GM23338 (cell line): Measurements from ENCODE around the gene MTURN. TPM values are rescaled to one million over a fixed set of nuclear protein-coding genes. Genes with fewer than 3 reads are reported as not detected.

Experiments
- ATAC-seq: fragments of 200-7000 bp; cut with Tn5 transposase; 3 replicates; pipeline ENCODE4 v1.9.1; 2020
- DNase-seq: peaks from one replicate; pipeline ENCODE4 v3.0.0-alpha.2; 2015; ENCODE audit warnings: low spot score
- H2AFZ ChIP-seq: fragments of 200-600 bp; sonication (generic); 2 replicates; pipeline ENCODE4 v1.8.0; 2016; ENCODE audit warnings: antibody characterized with exemption, mild to moderate bottlenecking, moderate library complexity
- H3F3A ChIP-seq: fragments of 200-600 bp; sonication (generic); replicated peaks from 2 replicates; pipeline ENCODE4 v1.8.0; 2017; ENCODE audit warnings: antibody characterized with exemption, mixed run types, low read depth
- H3K27ac ChIP-seq: fragments of 200-600 bp; sonication (generic); 2 replicates; pipeline ENCODE4 v1.6.1; 2016; ENCODE audit warnings: low read depth
- H3K27me3 ChIP-seq: fragments of 200-600 bp; sonication (generic); 2 replicates; pipeline ENCODE4 v1.8.0; 2016; ENCODE audit warnings: mild to moderate bottlenecking, mixed run types, moderate library complexity; ENCODE audit not compliant: insufficient read depth
- H3K36me3 ChIP-seq: fragments of 200-600 bp; sonication (generic); 2 replicates; pipeline ENCODE4 v1.8.0; 2016; ENCODE audit warnings: mild to moderate bottlenecking; ENCODE audit not compliant: insufficient read depth
- H3K4me1 ChIP-seq: fragments of 200-600 bp; sonication (generic); 2 replicates; pipeline ENCODE4 v1.8.0; 2016; ENCODE audit warnings: mild to moderate bottlenecking, moderate library complexity; ENCODE audit not compliant: insufficient read depth
- H3K4me2 ChIP-seq: fragments of 200-600 bp; sonication (generic); 2 replicates; pipeline ENCODE4 v1.7.1; 2017; ENCODE audit warnings: mixed run types
- H3K4me3 ChIP-seq: fragments of 200-600 bp; sonication (generic); 2 replicates; pipeline ENCODE4 v1.6.1; 2016; ENCODE audit warnings: mixed run types
- H3K79me2 ChIP-seq: fragments of 200-600 bp; sonication (generic); replicated peaks from 2 replicates; pipeline ENCODE4 v1.8.0; 2017; ENCODE audit warnings: mild to moderate bottlenecking; ENCODE audit not compliant: insufficient read depth
- H3K9me2 ChIP-seq: fragments of 200-600 bp; sonication (generic); 2 replicates; pipeline ENCODE4 v1.8.0; 2017; ENCODE audit not compliant: insufficient read depth
- H4K20me1 ChIP-seq: fragments of 200-600 bp; sonication (generic); replicated peaks from 2 replicates; pipeline ENCODE4 v1.8.0; 2017; ENCODE audit warnings: mild to moderate bottlenecking; ENCODE audit not compliant: insufficient read depth
- H3K27ac Mint-ChIP-seq: 2 replicates; pipeline ENCODE4 v1.8.0; 2020; ENCODE audit warnings: inconsistent platforms, mild to moderate bottlenecking, moderate library complexity, mixed read lengths
- H3K27me3 Mint-ChIP-seq: 3 replicates; pipeline ENCODE4 v1.8.0; 2022; ENCODE audit warnings: low read depth, mild to moderate bottlenecking, moderate library complexity, mixed read lengths, inconsistent platforms; ENCODE audit not compliant: insufficient read depth, poor library complexity
- H3K36me3 Mint-ChIP-seq: 3 replicates; pipeline ENCODE4 v1.8.0; 2021; ENCODE audit warnings: low read depth, mild to moderate bottlenecking, inconsistent platforms, moderate library complexity, mixed read lengths
- H3K4me1 Mint-ChIP-seq: 3 replicates; pipeline ENCODE4 v1.8.0; 2020; ENCODE audit warnings: mild to moderate bottlenecking, inconsistent platforms, mixed read lengths
- H3K4me3 Mint-ChIP-seq: 3 replicates; pipeline ENCODE4 v1.8.0; 2021; ENCODE audit warnings: moderate library complexity, mild to moderate bottlenecking, inconsistent platforms, mixed read lengths
- H3K9me3 Mint-ChIP-seq: 3 replicates; pipeline ENCODE4 v1.8.0; 2020; ENCODE audit warnings: moderate library complexity, mild to moderate bottlenecking, inconsistent platforms, mixed read lengths
- CREB1 ChIP-seq: fragments of 250-450 bp; sonication (Bioruptor Pico); IDR thresholded peaks from 2 replicates; pipeline ENCODE4 v1.5.0; 2020; ENCODE audit warnings: low read depth, mild to moderate bottlenecking, moderate library complexity
- CTCF ChIP-seq, 2 experiments: fragments of 200-600 bp in 1 of 2; sonication (generic) in 1 of 2; conservative IDR thresholded peaks; 2 replicates each; pipeline versions ENCODE4 v1.5.1 to v1.6.1; 2016 to 2017; ENCODE audit warnings: antibody characterized with exemption in 2 of 2, low read depth in 2 of 2, mild to moderate bottlenecking in 2 of 2, moderate library complexity in 1 of 2
- EZH2 ChIP-seq: fragments of 200-600 bp; sonication (generic); IDR thresholded peaks from one replicate; pipeline ENCODE4 v1.8.0; 2017; ENCODE audit warnings: antibody characterized with exemption, mild to moderate bottlenecking, low read depth; ENCODE audit not compliant: unreplicated experiment
- EZH2phosphoT487 ChIP-seq: fragments of 200-600 bp; sonication (generic); IDR thresholded peaks from one replicate; pipeline ENCODE4 v1.8.1; 2018; ENCODE audit warnings: antibody characterized with exemption; ENCODE audit not compliant: unreplicated experiment
- JUNB ChIP-seq: IDR thresholded peaks from one replicate; pipeline ENCODE4 v1.6.1; 2016; ENCODE audit warnings: antibody characterized with exemption; ENCODE audit not compliant: unreplicated experiment
- NANOG ChIP-seq: IDR thresholded peaks from 2 replicates; pipeline ENCODE4 v1.6.1; 2016; ENCODE audit warnings: antibody characterized with exemption, borderline replicate concordance
- STAT1 ChIP-seq: IDR thresholded peaks from one replicate; pipeline ENCODE4 v1.6.1; 2016; ENCODE audit warnings: antibody characterized with exemption; ENCODE audit not compliant: unreplicated experiment
- ZNF114 ChIP-seq: fragments of 250-450 bp; sonication (Bioruptor Pico); IDR thresholded peaks from 2 replicates; pipeline ENCODE4 v1.5.0; 2020; ENCODE audit warnings: mild to moderate bottlenecking, moderate library complexity
- ZNF331 ChIP-seq: fragments of 250-450 bp; sonication (Bioruptor Pico); IDR thresholded peaks from 2 replicates; pipeline ENCODE4 v1.5.0; 2020; ENCODE audit warnings: low read depth, mild to moderate bottlenecking, moderate library complexity
- ZNF462 ChIP-seq: fragments of 250-450 bp; sonication (Bioruptor Pico); IDR thresholded peaks from 2 replicates; pipeline ENCODE4 v1.5.0; 2020; ENCODE audit warnings: mild to moderate bottlenecking, moderate library complexity
- polyA plus RNA-seq: library from polyadenylated mRNA; unstranded; fragments of >200 nt; fragmentation: Nextera tagmentation; extraction: Ambion mirVana; gene quantifications from 2 replicates; pipeline ENCODE4 v1.2.1, GENCODE V29; 2016
- total RNA-seq: library from RNA; depleted of rRNA; stranded (reverse); fragments of >200 nt; shearing (Covaris generic); gene quantifications from 2 replicates; pipeline ENCODE4 v1.2.3, GENCODE V29; 2014
- TF ChIP-seq, protein P1 (sequence below): IDR thresholded peaks from 2 replicates; pipeline ENCODE4 v1.6.1; 2016; ENCODE audit warnings: antibody characterized with exemption

The MTURN gene
- total and polyA plus RNA-seq, 2 experiments from 2014 or later = 3.1 to 8.7 TPM

DNA sequence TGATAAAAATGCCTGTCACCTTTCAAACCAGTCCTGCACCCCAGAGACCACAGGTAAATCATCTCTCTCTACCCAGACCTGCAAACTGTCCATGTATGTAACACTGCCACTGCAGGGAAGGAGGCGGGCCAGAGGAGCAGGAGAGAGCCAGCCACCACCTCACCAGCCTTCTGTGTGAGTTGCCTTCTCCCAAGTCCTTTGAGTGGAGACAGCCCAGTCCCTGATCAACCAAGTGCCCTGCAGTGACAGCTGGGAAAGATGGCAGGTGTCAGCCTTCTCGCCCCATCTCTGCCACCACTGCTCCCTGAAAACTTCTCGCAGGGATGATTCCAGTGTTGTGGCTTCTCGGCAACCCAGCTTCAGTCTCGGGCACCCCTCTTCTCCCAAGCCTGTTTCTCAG is 42.4 kb downstream of the MTURN start (continued):
- no peak for TF ChIP-seq ZNF462 (CRISPR knock-in tag)
- TF ChIP-seq CREB1 (CRISPR knock-in tag) = no peak
- no peak for TF ChIP-seq EZH2phosphoT487
- no peak for TF ChIP-seq STAT1

DNA sequence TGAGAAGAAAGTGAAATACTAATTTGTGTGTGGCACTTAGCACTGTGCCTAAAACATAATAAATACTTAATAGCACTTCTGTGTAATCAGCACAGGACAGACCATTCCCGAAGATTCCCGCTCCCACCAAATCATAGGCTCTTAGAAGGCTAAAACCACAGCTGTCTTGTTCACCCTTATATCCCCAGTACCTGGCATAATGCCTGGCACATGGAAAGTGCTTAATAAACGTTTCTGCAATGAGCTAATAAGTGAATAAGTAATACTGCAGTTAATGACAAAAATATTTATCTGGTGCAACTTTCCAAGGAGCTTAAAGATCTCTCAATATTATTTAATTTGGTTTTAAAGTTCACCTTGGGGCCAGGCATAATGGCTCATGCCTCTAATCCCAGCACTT is 43.2 kb downstream of the MTURN start:
- Histone ChIP-seq H3K79me2 (no peaks in the 10 kb centered on the region), H3K27me3 (no peaks in the 10 kb centered on the region), H3K4me1 (no peaks in the 10 kb centered on the region), H4K20me1 (no peaks in the 10 kb centered on the region), H2AFZ (no peak overlapping the region), H3K36me3 (no peaks in the 10 kb centered on the region), H3K4me3 (no peak overlapping the region), H3K27ac (no peak overlapping the region), H3K4me2 (no peak overlapping the region), H3F3A (no peaks in the 10 kb centered on the region), H3K9me2 (no peaks in the 10 kb centered on the region)
- peaks cover 10% of the 10 kb centered on the region for H3K4me1 Mint-ChIP-seq
- H3K27ac Mint-ChIP-seq = no peak overlapping the region
- no peaks in the 10 kb centered on the region for H3K27me3 Mint-ChIP-seq
- H3K4me3 Mint-ChIP-seq = no peak overlapping the region
- H3K9me3 Mint-ChIP-seq = no peaks in the 10 kb centered on the region
- no peaks in the 10 kb centered on the region for H3K36me3 Mint-ChIP-seq
- DNase-seq = no peak
- no peak for ATAC-seq
- TF ChIP-seq, protein P1, sequence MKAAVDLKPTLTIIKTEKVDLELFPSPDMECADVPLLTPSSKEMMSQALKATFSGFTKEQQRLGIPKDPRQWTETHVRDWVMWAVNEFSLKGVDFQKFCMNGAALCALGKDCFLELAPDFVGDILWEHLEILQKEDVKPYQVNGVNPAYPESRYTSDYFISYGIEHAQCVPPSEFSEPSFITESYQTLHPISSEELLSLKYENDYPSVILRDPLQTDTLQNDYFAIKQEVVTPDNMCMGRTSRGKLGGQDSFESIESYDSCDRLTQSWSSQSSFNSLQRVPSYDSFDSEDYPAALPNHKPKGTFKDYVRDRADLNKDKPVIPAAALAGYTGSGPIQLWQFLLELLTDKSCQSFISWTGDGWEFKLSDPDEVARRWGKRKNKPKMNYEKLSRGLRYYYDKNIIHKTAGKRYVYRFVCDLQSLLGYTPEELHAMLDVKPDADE = no peak
- TF ChIP-seq CTCF (conservative IDR thresholded peaks at IDR 0.05; ENCODE audit: low read depth in 2 of 2) (no peak), NANOG (no peak), ZNF331 (no peak), EZH2 (no peak), EZH2phosphoT487 (no peak), ZNF114 (CRISPR knock-in tag) (no peak), JUNB (no peak), CREB1 (CRISPR knock-in tag) (no peak)
